Midbrain (tissue), 1 donor: ENCODE results near the gene PLSCR4.
"Not testable (repeated sequence)": the region's sequence is repeated elsewhere in the genome, so short reads cannot be mapped to it uniquely, and the experiment has no call there.

Experiments
- DNase-seq: peaks from one replicate; lab custom pipeline; 2025; lab: John Stamatoyannopoulos, UW

The PLSCR4 gene, protein sequence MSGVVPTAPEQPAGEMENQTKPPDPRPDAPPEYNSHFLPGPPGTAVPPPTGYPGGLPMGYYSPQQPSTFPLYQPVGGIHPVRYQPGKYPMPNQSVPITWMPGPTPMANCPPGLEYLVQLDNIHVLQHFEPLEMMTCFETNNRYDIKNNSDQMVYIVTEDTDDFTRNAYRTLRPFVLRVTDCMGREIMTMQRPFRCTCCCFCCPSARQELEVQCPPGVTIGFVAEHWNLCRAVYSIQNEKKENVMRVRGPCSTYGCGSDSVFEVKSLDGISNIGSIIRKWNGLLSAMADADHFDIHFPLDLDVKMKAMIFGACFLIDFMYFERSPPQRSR

DNA sequence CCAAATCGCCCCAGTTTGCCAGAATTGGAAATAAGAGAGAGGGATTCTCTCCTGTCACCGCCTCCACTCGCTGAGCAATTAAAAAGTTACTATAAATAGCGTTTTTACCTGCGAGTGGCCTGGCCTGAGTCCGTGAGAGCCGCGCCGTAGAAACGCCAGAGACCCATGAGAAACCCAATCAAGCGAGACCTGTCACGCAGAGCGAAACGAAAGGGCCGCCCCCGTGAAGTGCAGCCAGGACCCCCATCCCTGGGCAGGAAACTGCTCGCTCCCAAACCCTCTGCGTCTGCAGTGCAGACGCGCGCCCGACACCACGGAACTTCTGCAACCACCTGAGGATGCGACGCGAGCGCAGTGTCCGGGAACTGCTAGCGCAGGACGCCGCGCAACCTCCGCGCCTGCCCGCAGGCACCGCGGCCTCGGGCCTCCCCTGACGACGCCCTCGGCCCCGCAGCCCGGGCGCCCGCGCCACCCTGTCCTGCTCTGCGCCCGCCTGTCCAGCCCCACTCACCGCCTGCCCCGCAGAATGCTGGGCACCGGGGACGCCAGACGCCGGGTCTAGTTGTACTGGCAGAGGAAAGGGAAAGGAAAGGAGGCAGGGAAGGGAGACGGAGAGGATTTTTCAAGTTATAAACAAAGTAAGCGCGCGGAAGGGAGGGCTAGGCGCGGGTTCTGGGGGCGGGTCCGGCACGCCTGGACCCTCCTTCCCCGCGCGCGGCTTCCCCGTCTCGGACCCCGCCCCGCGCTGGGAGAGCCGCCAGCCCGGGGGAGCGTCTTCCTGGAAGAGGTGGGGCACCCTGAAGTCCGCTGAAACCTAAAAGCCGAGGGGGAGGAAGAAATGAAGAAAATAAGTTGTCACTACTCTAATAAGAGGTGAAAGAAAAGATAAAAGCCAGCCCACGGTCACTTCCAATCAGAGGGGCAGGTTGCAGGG is at the start of gene PLSCR4:
Gene PLSCR4 (minus strand): TSS at position 657 of the 934 bp plus-strand sequence. CDS start 29,034 bp downstream, outside the sequence.
- DNase-seq, result peak; percentile 49

DNA sequence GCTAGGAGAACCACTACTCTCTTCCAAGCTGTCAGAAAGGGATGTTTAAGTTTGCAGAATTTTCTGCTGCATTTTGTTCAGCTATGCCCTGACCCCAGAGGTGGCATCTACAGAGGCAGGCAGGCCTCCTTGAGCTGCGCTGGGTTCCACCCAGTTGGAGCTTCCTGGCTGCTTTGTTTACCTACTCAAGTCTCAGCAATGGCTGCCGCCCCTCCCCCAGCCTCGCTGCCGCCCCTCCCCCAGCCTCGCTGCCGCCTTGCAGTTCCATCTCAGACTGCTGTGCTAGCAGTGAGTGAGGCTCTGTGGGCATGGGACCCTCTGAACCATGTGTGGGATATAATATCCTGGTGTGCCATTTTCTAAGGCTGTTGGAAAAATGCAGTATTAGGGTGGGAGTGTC is 42.5 kb upstream of the PLSCR4 start:
- DNase-seq, result not testable (repeated sequence)

DNA sequence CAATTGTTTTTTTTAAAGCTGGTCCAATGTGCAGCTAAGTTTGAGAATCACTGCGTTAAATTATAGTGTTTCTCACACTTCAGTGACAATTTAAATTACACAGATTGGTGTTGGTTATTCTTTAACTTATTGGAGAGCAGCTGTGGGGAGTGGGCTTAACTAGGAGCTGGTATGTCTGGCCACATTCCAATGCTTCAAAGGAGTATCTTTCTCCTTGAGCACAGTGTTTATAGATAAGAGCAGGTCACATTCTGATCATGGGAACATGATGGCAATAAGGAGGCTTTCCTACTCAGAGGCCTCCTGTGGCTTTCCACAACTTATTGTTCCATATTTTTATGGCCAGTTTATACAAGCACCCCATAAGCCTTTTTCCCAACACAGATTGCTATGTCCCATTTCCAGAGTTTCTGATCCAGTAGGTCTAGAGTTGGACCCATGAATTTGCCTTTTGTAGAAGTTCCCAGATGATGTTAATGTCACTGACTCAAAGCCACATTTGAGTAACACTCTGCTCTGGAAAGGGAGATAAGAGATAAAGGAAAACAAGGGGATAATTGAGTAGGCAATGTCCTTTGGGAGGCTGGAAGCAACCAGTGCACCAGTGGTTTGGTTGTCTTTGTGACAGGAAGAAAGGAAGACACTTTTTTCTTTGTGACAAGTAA is 33.0 kb upstream of the PLSCR4 start:
- no peak for DNase-seq

DNA sequence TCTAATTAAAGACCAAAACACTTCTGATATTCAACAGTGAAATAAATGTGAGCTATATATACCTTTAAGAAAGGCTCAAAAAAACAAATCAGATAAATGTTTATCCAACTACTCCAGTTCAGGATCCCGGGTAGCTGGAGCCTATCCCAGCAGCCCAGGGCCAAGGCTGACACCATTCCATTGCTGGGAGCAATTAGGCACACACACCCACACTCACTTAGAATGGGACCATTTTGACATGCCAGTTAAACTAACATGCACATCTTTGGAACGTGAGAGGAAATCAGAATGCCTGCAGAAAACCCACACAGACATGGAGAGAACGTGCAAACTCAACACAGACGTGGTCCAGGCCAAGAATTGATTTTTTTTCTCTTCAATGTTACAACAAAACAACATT is 30.0 kb upstream of the PLSCR4 start:
- DNase-seq, result no peak

DNA sequence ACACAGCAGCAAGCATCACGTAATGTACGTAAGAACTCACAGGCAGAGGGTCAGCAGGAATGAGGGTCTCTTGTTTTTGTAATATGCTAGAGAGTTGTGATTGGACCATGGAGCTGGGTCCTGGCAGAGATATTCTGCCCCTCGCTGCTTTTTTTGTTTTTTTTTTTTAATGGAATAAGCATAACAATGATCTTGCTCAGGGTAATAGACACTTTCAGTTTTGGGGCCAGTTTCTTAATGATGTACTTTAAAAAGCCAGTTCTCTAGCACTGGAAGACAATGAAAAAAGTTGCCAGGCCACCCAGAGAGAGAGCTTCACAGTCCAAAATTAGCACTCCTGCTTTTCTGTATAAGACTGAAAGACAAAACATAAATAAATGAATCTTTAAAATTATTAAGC is 29.0 kb upstream of the PLSCR4 start:
- DNase-seq, result no peak

DNA sequence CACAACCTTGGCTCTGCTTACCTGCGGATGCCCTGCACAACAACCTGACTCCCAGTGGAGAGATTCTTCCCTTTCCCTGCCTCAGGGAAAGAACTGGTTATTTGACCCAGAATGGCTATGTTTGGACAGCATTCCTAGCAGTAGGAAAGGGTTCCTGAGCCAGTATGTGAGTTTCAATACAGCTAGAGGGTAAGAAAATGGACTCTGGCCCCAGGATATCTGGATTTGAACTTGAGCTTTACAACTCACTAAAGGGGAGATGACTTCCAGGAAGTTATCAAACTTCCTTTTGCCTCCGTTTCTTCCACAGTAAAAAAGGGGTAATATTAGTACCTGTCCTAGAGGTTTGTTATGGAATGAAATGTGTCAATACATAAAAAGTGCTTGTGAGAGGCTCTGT is 28.1 kb upstream of the PLSCR4 start:
- no peak for DNase-seq

DNA sequence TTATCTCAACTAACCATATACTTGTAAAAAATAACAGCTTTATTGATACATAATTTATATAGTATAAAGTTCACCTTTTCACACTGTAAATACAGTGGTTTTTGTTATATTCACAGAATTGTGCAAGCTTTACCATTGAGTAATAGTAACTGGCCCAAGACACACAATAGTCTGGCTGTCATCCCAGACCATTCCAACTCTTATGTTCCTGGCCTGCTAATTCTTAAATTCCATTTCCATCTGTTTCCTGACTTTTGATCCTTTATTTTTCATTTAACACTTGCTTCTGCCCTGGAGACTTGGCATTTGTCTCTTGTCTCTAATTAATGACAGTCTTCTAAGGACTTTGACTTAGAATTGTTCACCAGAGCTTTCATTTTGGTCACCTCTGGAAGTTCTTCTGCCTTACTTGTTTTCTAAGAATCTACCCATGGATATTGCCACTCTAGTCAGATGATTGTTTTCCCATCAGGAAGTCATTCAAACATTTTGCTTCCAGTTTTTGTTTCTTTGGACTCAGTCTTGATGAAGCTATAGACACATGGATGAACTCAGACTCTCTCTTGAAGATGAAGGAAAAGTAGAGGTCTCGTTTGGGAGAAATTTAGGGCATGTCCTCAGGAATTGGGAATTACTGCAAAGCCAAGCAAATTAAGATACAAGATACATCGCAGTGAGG is 27.2 kb upstream of the PLSCR4 start:
- DNase-seq, result no peak

DNA sequence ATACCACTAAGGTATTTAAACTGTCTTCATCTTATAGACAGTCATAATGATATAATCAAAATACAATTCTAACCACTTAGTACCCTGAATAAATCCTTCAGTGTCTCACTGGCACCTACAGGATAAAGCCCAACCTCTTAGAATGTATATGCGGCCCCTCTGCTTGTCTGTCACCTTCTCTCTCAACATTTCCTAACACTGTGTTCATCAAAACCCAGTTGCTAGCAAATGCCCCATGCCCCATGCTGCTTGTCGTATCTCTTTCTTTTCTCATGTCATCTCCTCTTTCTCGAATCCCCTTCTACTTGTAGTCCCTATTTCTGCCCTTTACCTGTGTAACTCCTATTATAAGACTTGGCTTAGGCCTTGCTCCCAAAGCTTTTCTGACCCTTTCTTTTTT is 24.6 kb upstream of the PLSCR4 start:
- no peak for DNase-seq

DNA sequence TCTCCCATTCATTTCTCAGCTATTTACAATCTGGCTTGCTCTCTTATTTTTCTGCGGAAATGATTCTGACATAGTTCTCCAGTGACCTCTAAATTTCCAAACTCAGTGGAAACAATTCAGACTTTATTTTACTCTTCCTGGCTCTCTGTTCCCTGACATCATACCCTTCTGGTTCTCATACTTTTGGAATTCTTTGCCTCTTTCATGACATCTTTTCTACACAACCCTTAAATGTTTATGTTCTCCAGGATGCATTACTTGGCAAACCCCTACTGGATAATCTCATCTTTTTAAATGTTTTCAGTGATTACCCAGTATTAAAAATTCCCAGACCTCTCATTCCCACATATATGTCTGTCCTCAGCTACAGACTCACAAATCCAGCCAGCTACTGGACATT is 23.9 kb upstream of the PLSCR4 start:
- DNase-seq, result no peak

DNA sequence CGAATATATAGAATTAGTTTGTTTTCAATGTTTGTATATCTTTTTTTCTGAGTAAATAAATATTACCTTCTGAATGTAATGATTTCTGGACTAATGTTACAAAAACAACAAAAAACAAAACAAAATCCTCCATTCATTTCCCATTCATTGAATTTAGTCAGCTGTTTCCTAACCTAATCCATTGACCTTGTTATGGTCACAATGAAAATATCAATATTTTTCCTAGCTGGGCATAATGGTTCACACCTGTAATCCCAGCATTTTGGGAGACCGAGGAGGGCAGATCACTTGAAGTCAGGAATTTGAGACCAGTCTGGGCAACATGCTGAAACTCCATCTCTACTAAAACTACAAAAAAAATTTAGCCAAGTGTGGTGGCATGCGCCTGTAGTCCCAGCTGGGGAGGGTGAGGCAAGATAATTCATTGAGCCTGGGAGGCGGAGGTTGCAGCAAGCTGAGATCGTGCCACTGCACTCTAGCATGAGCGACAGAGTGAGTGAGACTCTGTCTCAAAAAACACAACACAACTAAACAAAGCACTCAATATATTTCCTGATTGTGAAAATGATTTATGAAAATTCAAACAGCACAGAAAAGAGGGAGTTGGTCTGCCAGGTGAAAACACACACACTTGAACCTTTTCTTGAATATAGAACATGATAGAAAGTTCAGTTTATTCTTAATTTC is 23.0 kb upstream of the PLSCR4 start:
- DNase-seq, result no peak

DNA sequence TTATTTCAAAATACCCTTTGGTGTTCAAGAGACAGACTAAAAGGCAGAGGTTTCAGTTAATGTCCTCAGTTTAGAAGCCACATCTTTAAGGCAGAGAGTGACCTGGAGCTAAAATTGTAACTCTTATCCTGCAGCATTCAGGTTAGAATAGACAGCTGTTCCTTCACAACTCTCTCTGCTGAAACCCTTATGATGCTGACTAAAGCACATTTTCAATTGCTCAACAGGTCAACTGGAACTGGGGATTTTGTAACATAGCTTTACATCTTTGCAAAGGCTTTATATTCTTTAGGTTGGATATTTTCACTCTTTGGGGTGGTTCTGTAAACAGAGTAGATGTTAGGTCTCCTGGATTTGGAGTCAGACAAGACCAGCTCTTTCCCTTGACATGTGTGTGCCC is 20.3 kb upstream of the PLSCR4 start:
- DNase-seq, result no peak

DNA sequence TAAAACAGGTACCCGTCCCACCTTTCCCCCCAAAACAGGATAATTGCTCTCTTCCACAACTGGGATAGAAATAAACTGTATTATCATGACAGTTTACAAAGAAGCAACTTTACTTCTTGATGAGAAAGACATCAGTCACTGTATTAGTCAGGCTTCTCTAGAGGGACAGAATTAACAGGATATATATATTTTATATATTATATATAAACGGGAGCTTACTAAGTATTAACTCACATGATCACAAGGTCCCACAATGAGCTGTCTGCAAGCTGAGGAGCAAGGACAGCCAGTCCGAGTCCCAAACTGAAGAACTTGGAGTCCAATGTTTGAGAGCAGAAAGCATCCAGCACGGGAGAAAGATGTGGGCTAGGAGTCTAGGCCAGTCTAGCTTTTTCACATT is 18.4 kb upstream of the PLSCR4 start:
- no peak for DNase-seq

DNA sequence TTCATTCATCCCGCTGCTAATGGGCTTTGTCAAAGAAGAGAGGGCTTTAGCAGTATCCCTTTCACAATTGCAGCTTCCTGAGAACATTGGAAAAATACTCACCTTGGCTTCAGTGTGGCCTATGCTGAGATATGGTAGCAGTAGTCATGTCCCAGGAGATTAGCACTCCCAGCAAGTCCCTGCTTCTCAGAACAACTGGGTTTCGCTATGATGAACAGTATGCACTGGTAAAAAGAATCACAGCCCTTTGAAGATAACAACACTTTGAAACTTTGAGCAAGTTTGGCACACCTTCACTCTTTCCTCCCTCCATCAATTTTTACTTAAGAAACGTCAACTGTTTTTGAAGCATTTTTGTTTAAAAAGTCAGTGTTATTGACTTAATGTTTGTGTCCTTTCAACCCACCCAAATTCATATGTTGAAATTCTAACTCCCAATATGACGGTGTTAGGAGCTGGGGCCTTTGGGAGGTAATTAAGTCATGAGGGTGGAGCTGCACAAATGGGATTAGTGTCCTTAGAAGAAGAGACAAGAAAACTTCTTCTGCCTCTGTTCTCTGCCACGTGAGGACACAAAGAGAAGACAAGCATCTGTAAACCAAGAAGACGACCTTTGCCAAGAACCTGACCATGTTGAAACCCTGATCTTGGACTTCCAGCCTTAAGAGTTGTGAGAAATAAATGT is 17.8 kb upstream of the PLSCR4 start:
- DNase-seq, result no peak

DNA sequence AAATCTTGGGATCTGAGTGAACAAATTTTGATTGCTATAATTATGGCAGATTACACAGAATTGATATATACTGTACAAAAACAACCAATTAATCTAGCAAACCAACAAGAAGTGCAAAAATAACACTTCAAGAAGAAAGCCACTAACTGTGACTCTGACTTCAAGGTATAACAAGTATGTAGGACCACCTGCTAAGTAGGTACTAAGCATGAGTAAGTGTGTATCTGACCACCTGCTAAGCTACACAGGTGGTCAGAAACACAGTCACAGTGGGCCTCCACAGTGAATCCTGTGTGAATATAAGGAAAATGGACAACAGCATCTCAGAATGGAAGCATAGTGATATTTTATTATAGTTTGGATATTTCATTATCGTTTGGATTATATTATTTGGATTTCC is 14.8 kb upstream of the PLSCR4 start:
- no peak for DNase-seq

DNA sequence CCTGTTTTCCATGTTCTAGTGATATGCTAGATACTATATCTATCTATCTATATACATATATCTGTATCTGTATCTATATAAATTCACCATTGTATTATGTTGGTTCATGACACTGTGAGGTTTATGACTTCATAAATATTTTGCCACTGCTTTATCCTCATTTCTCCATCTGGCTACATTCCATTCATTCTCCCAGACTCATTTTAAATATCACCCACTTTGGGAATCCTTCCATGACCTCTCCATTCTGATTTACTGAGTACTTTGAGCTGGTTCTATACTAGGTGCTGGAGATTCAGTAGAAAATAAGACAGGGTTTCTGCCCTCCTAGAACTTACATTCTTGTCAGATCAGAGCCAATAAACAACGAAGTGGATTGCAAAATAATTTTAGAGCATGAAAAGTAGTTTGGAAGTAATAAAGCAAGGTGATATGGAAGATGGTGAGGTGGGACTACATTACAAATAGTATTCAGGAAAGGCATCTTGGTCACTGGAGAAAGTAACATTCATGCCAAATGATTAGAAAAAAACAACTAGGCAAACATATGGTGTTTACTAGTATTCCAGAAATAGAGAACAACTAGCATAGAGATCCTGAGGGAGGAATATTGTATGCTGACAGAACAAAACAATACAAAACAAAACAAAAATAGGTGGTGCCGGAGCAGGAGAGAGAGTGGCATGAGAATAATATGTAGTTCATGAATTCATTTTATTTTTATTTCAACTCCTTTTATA is 11.6 kb upstream of the PLSCR4 start:
- no peak for DNase-seq

DNA sequence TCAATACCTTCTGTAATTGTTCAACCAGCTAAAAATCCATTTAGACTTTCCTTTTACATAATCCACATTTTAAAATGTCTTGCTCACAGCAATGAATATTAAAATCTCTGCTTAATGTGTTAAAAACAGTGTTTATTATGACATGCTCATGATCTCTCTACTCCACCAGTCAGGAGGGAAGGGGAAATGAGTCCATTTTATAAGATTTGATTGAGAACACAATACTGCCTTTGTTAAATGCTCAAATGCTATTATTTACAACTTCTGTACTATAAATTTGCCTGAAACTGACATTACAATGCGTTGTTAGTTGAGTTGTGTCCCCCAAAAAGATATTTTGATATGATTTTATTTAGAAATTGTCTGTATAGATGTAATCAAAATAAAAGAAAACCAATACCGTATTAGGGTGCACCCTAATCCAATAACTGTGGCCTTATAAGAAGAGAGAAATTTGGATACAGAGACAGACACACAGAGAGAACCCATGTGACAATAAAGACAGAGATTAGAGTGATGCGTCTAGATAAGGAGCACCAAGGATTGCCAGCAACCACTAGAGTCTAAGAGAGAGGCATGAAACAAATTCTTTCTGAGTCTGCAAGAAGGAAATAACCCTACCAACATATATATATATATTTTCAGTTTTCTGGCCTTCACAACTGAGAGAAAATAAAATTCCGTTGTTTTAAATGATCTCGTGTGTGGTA is 9.1 kb upstream of the PLSCR4 start:
- DNase-seq, result no peak

DNA sequence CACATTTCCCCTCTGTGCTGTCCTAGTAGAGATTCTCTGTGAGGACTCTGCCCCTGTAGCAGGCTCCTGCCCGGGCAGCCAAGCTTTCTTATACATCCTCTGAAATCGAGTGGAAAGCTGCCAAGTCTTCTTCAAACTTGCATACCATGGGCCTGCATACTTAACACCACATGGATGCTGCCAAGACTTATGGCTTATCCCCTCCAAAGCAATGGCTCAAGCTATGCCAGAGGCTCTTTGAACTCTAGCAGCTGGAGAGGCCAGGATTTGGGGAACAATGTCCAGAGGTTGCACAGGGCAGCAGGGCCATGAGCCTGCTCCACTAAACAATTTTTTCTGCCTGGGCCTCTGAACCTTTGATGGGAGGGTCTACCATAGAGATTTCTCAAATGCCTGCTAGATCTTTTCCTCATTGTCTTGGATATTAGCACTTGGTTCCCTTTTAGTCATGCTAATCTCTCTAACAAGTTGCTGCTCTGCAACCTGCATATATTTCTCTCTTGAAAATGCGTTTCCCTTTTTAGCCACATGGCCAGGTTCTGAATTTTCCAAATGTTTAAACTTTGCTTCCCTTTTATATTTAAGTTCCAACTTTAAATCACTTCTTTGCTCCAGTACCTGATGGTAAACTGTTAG is 6.1 kb upstream of the PLSCR4 start:
- DNase-seq, result no peak

DNA sequence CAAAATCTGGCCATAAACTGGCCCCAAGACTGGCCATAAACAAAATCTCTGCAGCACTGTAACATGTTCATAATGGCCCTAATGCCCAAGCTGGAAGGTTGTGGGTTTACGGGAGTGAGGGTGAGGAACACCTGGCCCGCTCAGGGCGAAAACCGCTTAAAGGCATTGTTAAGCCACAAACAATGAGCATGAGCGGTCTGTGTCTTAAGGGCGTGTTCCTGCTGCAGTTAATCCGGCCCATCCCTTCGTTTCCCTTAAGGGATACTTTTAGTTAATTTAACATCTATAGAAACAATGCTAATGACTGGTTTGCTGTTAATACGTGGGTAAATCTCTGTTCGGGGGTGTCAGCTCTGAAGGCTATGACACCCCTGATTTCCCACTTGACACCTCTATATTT is 1.5 kb upstream of the PLSCR4 start:
- DNase-seq, result not testable (repeated sequence)

DNA sequence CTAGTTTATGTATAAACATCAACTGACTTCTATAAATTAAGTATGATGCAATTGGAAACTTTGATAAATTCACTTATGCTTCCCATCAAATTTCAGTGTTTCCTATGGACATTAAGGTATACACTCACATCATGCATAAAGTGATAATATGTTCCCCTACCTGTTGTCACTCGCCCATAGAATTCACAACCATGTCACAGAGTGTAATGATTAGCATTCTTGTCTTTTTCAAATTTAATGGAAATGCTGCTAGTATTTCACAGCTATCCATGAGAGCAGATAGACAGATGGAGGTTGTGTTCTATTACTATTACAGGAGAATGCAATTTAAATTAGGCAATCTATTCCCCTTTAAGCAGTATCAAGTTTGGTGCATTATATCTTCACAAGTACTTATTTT is 984 bp downstream of the PLSCR4 start:
- DNase-seq, result no peak
